GM12878 (cell line): ENCODE results near the gene A3GALT2. TPM values are rescaled to one million over a fixed set of nuclear protein-coding genes. Genes with fewer than 3 reads are reported as not detected.

Experiments used
- ATAC-seq: fragments of 200-7000 bp; cut with Tn5 transposase; 3 replicates; pipeline ENCODE4 v1.9.1; 2020; ENCODE audit warnings: mild to moderate bottlenecking, moderate library complexity
- BruUV-seq: library from RNA; stranded (reverse); fragments of 400-500 nt; replicated peaks from 2 replicates; lab custom pipeline; 2021; lab: Mats Ljungman, UMichigan
- CTCF ChIA-PET: fragments of 300-600 bp; sonication (Branson Sonifier 250); formaldehyde crosslinking; extraction: SDS; loops from one replicate; lab custom pipeline; 2021; ENCODE audit warnings: inconsistent platforms; lab: Yijun Ruan, JAX
- POLR2A ChIA-PET: fragments of 350-600 bp; formaldehyde crosslinking; extraction: SDS; loops from one replicate; lab custom pipeline; 2021; ENCODE audit warnings: inconsistent platforms; lab: Charles Lee
- RAD21 ChIA-PET: fragments of 300-600 bp; sonication (Branson Sonifier 250); formaldehyde crosslinking; loops from one replicate; lab custom pipeline; 2023; ENCODE audit warnings: antibody characterized with exemption; ENCODE audit not compliant: unreplicated experiment; lab: Charles Lee
- SMC1A ChIA-PET: fragments of 300-600 bp; sonication (Branson Sonifier 250); formaldehyde crosslinking; loops from one replicate; lab custom pipeline; 2023; ENCODE audit not compliant: unreplicated experiment, uncharacterized antibody; lab: Charles Lee
- DNase-seq: peaks from one replicate; pipeline ENCODE4 v3.0.0-alpha.2; 2011; ENCODE audit warnings: low read depth, low spot score
- FAIRE-seq: peaks from 3 replicates; lab custom pipeline; 2011; peaks lifted over from hg19 to GRCh38; lab: Jason Lieb, UNC
- H2AFZ ChIP-seq: 2 replicates; pipeline ENCODE4 v1.6.0; 2011; ENCODE audit warnings: low read depth, low read length, control low read depth; ENCODE audit not compliant: control insufficient read depth
- H3K27ac ChIP-seq: 2 replicates; pipeline ENCODE4 v1.5.1; 2011; ENCODE audit warnings: control low read depth; ENCODE audit not compliant: control insufficient read depth, insufficient read depth
- H3K27me3 ChIP-seq, 2 experiments: replicated peaks in 1 of 2; 2 replicates each; pipeline versions ENCODE4 v1.6.0 to v1.6.1; 2011; ENCODE audit warnings: low read length in 1 of 2; ENCODE audit not compliant: control insufficient read depth in 2 of 2, insufficient read depth in 2 of 2
- H3K36me3 ChIP-seq, 2 experiments: 2 replicates each; pipeline ENCODE4 v1.5.1; 2011; ENCODE audit warnings: low read length in 1 of 2; ENCODE audit not compliant: control insufficient read depth in 2 of 2, insufficient read depth in 2 of 2
- H3K4me1 ChIP-seq: 2 replicates; pipeline ENCODE4 v1.6.1; 2011; ENCODE audit warnings: mild to moderate bottlenecking, low read length, moderate library complexity, mixed read lengths; ENCODE audit not compliant: control insufficient read depth, insufficient read depth
- H3K4me2 ChIP-seq: 2 replicates; pipeline ENCODE4 v1.6.0; 2011; ENCODE audit warnings: control low read depth; ENCODE audit not compliant: control insufficient read depth, insufficient read depth
- H3K4me3 ChIP-seq: fragments of 200-600 bp; sonication (generic); 2 replicates; pipeline ENCODE4 v1.5.1; 2016
- H3K79me2 ChIP-seq: 2 replicates; pipeline ENCODE4 v1.6.0; 2011; ENCODE audit warnings: low read length; ENCODE audit not compliant: control insufficient read depth, insufficient read depth
- H3K9ac ChIP-seq: 2 replicates; pipeline ENCODE4 v1.8.0; 2011; ENCODE audit warnings: low read length, control low read depth, mixed read lengths; ENCODE audit not compliant: control insufficient read depth, insufficient read depth
- H3K9me3 ChIP-seq: replicated peaks from 3 replicates; pipeline ENCODE4 v1.5.1; 2011; ENCODE audit warnings: mild to moderate bottlenecking, low read length; ENCODE audit not compliant: control insufficient read depth, insufficient read depth
- H4K20me1 ChIP-seq: 2 replicates; pipeline ENCODE4 v1.6.0; 2011; ENCODE audit not compliant: control insufficient read depth, insufficient read depth
- BCL11A ChIP-seq: IDR thresholded peaks from 2 replicates; pipeline ENCODE4 v1.6.1; 2011; ENCODE audit warnings: low read depth, low read length
- CBFB ChIP-seq: IDR thresholded peaks from 2 replicates; pipeline ENCODE4 v1.6.1; 2016; ENCODE audit warnings: antibody characterized with exemption, low read depth
- CHD1 ChIP-seq: IDR thresholded peaks from 2 replicates; pipeline ENCODE4 v1.6.1; 2012; ENCODE audit warnings: low read depth, low read length, improper control_type of control experiment
- CREM ChIP-seq: IDR thresholded peaks from 2 replicates; pipeline ENCODE4 v1.6.1; 2014; ENCODE audit warnings: antibody characterized with exemption, low read depth
- EED ChIP-seq: sonication (generic); IDR thresholded peaks from 2 replicates; pipeline ENCODE4 v1.6.1; 2016; ENCODE audit warnings: antibody characterized with exemption, low read depth
- EP300 ChIP-seq, 2 experiments: fragments of 150-350 bp in 1 of 2; IDR thresholded peaks; 2 replicates each; pipeline ENCODE4 v1.6.1; 2011 to 2012; ENCODE audit warnings: low read depth in 2 of 2, low read length in 2 of 2, borderline replicate concordance in 1 of 2, improper control_type of control experiment in 1 of 2, inconsistent platforms in 1 of 2; ENCODE audit not compliant: control insufficient read depth in 1 of 2
- JUNB ChIP-seq: IDR thresholded peaks from 2 replicates; pipeline ENCODE4 v1.6.1; 2016; ENCODE audit warnings: antibody characterized with exemption, mild to moderate bottlenecking
- NRF1 ChIP-seq: conservative IDR thresholded peaks from 2 replicates; pipeline ENCODE4 v1.6.1; 2011; ENCODE audit warnings: mild to moderate bottlenecking, low read depth, low read length, improper control_type of control experiment
- RAD51 ChIP-seq: fragments of 450-650 bp; IDR thresholded peaks from 2 replicates; pipeline ENCODE4 v1.6.1; 2016; ENCODE audit warnings: moderate library complexity, mild to moderate bottlenecking, inconsistent platforms
- RB1 ChIP-seq: fragments of 450-650 bp; formaldehyde crosslinking; IDR thresholded peaks from 2 replicates; pipeline ENCODE4 v1.6.1; 2017; ENCODE audit warnings: mild to moderate bottlenecking, borderline replicate concordance
- RUNX3 ChIP-seq: IDR thresholded peaks from 2 replicates; pipeline ENCODE4 v1.6.1; 2012; ENCODE audit warnings: low read length, inconsistent platforms
- SIX5 ChIP-seq: IDR thresholded peaks from 2 replicates; pipeline ENCODE4 v1.6.1; 2011; ENCODE audit warnings: mild to moderate bottlenecking, low read depth, low read length, moderate library complexity; ENCODE audit not compliant: severe bottlenecking
- SMARCA5 ChIP-seq: fragments of 450-650 bp; IDR thresholded peaks from 2 replicates; pipeline ENCODE4 v1.6.1; 2017; ENCODE audit warnings: mild to moderate bottlenecking
- SMC3 ChIP-seq: IDR thresholded peaks from 2 replicates; pipeline ENCODE4 v1.6.1; 2011; ENCODE audit warnings: low read length, improper control_type of control experiment, borderline replicate concordance
- SREBF1 ChIP-seq: IDR thresholded peaks from 2 replicates; pipeline ENCODE4 v1.6.1; 2012; ENCODE audit warnings: mild to moderate bottlenecking, low read length
- STAT1 ChIP-seq: fragments of 450-650 bp; conservative IDR thresholded peaks from 2 replicates; pipeline ENCODE4 v1.6.1; 2014; ENCODE audit warnings: antibody characterized with exemption, mild to moderate bottlenecking
- STAT3 ChIP-seq: IDR thresholded peaks from 2 replicates; pipeline ENCODE4 v1.6.1; 2011; ENCODE audit warnings: low read depth, low read length, improper control_type of control experiment
- TBL1XR1 ChIP-seq: IDR thresholded peaks from 2 replicates; pipeline ENCODE4 v1.6.1; 2012; ENCODE audit warnings: low read depth, low read length, improper control_type of control experiment
- ZBED1 ChIP-seq: IDR thresholded peaks from 2 replicates; pipeline ENCODE4 v1.6.1; 2016; ENCODE audit warnings: borderline replicate concordance
- ZNF274 ChIP-seq: IDR thresholded peaks from one replicate; pipeline ENCODE4 v1.8.0; 2011; ENCODE audit not compliant: insufficient read length, insufficient read depth
- WGBS: methylation state at CpG from one replicate; pipeline ENCODE4 v1.1.6; 2016; ENCODE audit warnings: low lambda C conversion rate; ENCODE audit not compliant: insufficient replicate concordance, insufficient coverage; ENCODE audit errors: missing lambda C conversion rate; 5-methylcytosine and 5-hydroxymethylcytosine counted together
- in situ Hi-C: fragments of 300-500 bp; cut with MboI; formaldehyde crosslinking; loops from 9 replicates; pipeline ENCODE4 v1.14.3; 2018; ENCODE audit warnings: mixed read lengths
- intact Hi-C: fragments of 100-400 bp; cut with micrococcal nuclease; formaldehyde crosslinking; loops from one replicate; pipeline ENCODE4 v1.14.2; 2022; ENCODE audit not compliant: unreplicated experiment
- polyA plus RNA-seq, 11 experiments: library from polyadenylated mRNA; depleted of rRNA in 4 of 11; unstranded in 6 of 11; stranded (reverse) in 5 of 11; fragments of >200 nt; fragmentation: Nextera tagmentation in 4 of 11; fragmentation: Illumina TruSeq in 1 of 11; extraction: Ambion mirVana in 4 of 11; extraction: Trizol in 1 of 11; gene quantifications; 1 replicate in 1 of 11; 2 replicates in 10 of 11; pipeline versions ENCODE4 v1.2.1 to v1.2.3, GENCODE V29; 2011 to 2016; ENCODE audit warnings: inconsistent platforms in 2 of 11, missing spikeins in 2 of 11, low read depth in 1 of 11
- total RNA-seq, 4 experiments: library from RNA; depleted of rRNA in 3 of 4; stranded (reverse); fragments of >200 nt in 3 of 4; fragmentation: Illumina TruSeq in 1 of 4; extraction: Trizol in 1 of 4; gene quantifications; 2 replicates each; pipeline versions ENCODE4 v1.2.1 to v1.2.3, GENCODE V29; 2013 to 2021
- TF ChIP-seq, protein P1 (sequence below): fragments of 450-650 bp; formaldehyde crosslinking; IDR thresholded peaks from 2 replicates; pipeline ENCODE4 v1.5.0; 2022; ENCODE audit warnings: mild to moderate bottlenecking, missing genetic modification characterization
- TF ChIP-seq, protein P2 (sequence below): IDR thresholded peaks from 2 replicates; pipeline ENCODE4 v1.6.1; 2012; ENCODE audit warnings: low read depth, low read length, improper control_type of control experiment

A3GALT2 gene
- total and polyA plus RNA-seq, 10 of the 15 experiments (the other 5 are each of a cell fraction or from before 2014, with no cell fraction given): not detected

- TF ChIP-seq ZNF274 (no peak), NRF1 (no peak), BCL11A (no peak), SMC3 (no peak), CREM (no peak), STAT3 (no peak)
These were observed 32.6 kb upstream of the A3GALT2 start (continued) for GRCh38 chr1:33353531-33353930.

DNA sequence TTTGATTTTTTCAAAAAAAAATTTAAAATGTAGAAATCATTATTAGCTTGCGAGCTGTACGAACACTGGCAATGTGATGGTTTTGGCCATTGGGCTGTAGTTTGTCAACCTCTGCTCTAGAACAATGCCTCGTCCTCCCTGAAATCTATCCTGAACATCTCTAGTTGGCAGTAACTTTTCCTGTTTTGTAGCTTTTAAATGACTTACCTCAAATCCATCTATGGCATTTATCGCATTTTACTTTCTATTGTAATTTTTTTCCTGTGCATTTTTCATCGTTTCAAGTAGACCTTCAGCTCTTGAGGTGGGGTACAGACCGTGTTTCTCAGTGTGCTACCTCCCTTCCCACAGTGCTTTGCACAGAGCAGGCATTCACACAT, 30.4 kb upstream of the A3GALT2 start:
- 92% methylated on average over 6 of the region's 6 CpGs for WGBS
- SMC1A ChIA-PET: interaction anchor here (0.8 to 3.6 kb wide), 6 partner anchors 9 to 121 kb away, joined by 3 to 16 read pairs (median 4); partner anchors contain the start of gene ZSCAN20
- intact Hi-C loops: no loop called here
- H3K27me3 ChIP-seq: no peaks in the 10 kb centered on the region
- ATAC-seq: no peak
- no peaks in the 10 kb centered on the region for H3K36me3 ChIP-seq
- H3K27ac ChIP-seq: no peak overlapping the region
- TF ChIP-seq TBL1XR1: no peak
- no peak for TF ChIP-seq EED
- no peak for TF ChIP-seq SMARCA5
- TF ChIP-seq SREBF1: no peak
- no peak for TF ChIP-seq EP300 (IDR thresholded peaks at IDR 0.05; ENCODE audit: borderline replicate concordance in 1 of 2, control insufficient read depth in 1 of 2, low read depth in 2 of 2, low read length in 2 of 2)
- no peak for TF ChIP-seq JUNB
- no peak for TF ChIP-seq RB1
- TF ChIP-seq, protein P1, sequence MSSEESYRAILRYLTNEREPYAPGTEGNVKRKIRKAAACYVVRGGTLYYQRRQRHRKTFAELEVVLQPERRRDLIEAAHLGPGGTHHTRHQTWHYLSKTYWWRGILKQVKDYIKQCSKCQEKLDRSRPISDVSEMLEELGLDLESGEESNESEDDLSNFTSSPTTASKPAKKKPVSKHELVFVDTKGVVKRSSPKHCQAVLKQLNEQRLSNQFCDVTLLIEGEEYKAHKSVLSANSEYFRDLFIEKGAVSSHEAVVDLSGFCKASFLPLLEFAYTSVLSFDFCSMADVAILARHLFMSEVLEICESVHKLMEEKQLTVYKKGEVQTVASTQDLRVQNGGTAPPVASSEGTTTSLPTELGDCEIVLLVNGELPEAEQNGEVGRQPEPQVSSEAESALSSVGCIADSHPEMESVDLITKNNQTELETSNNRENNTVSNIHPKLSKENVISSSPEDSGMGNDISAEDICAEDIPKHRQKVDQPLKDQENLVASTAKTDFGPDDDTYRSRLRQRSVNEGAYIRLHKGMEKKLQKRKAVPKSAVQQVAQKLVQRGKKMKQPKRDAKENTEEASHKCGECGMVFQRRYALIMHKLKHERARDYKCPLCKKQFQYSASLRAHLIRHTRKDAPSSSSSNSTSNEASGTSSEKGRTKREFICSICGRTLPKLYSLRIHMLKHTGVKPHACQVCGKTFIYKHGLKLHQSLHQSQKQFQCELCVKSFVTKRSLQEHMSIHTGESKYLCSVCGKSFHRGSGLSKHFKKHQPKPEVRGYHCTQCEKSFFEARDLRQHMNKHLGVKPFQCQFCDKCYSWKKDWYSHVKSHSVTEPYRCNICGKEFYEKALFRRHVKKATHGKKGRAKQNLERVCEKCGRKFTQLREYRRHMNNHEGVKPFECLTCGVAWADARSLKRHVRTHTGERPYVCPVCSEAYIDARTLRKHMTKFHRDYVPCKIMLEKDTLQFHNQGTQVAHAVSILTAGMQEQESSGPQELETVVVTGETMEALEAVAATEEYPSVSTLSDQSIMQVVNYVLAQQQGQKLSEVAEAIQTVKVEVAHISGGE: no peak
- no peak for TF ChIP-seq RUNX3
- no peak for TF ChIP-seq STAT1
- no peak for TF ChIP-seq RAD51
- TF ChIP-seq, protein P2, sequence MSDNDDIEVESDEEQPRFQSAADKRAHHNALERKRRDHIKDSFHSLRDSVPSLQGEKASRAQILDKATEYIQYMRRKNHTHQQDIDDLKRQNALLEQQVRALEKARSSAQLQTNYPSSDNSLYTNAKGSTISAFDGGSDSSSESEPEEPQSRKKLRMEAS: no peak
- no peak for TF ChIP-seq CBFB
- no peak for TF ChIP-seq ZBED1
- no peak for TF ChIP-seq CHD1
- TF ChIP-seq SIX5: no peak
- TF ChIP-seq, all 136 proteins: peak for 0
- no peak for DNase-seq
- H3K4me1 ChIP-seq: peaks cover 18% of the 10 kb centered on the region
- peaks cover 39% of the 10 kb centered on the region for H3K79me2 ChIP-seq
- no peak overlapping the region for H3K4me3 ChIP-seq
- BruUV-seq: no TSS peak
- RAD21 ChIA-PET: interaction anchor here (0.7 kb wide), 1 partner anchor 15 kb away, joined by 4 read pairs; no protein-coding TSS in a partner anchor
- in situ Hi-C loops: no loop called here
- H2AFZ ChIP-seq: no peak overlapping the region
- CTCF ChIA-PET: interaction anchor here (0.6 to 3.0 kb wide), 9 partner anchors 9 to 749 kb away, joined by 3 to 14 read pairs (median 5); no protein-coding TSS in a partner anchor
- FAIRE-seq: no peak
- peak overlapping the region; percentile 98; the same call in 1 of the 2 replicates for H3K4me2 ChIP-seq
- no peak overlapping the region for H3K9ac ChIP-seq
- POLR2A ChIA-PET: interaction anchor here (0.6 to 2.0 kb wide), 5 partner anchors 12 to 311 kb away, joined by 3 to 11 read pairs (median 7); no protein-coding TSS in a partner anchor
- no peaks in the 10 kb centered on the region for H3K9me3 ChIP-seq
- no peaks in the 10 kb centered on the region; the same call in 1 of the 2 replicates for H4K20me1 ChIP-seq
